HepG2 (cell line): ENCODE results near the gene SCMH1. TPM values are rescaled to one million over a fixed set of nuclear protein-coding genes. Genes with fewer than 3 reads are reported as not detected.

Experiments
- RBM22 ChIP-seq: fragments of 200-400 bp; formaldehyde crosslinking; optimal IDR thresholded peaks from 2 replicates; pipeline ENCODE3; 2017; ENCODE audit warnings: mild to moderate bottlenecking, low read length, moderate library complexity
- SOX6 ChIP-seq, 2 experiments: fragments of 450-650 bp in 1 of 2; sonication (generic) in 1 of 2; formaldehyde crosslinking in 1 of 2; IDR thresholded peaks; 2 replicates each; pipeline versions ENCODE4 v1.4.0 to v1.6.1; 2017 to 2020; ENCODE audit warnings: antibody characterized with exemption in 1 of 2, mild to moderate bottlenecking in 1 of 2, missing genetic modification reagents in 1 of 2
- SP5 ChIP-seq: IDR thresholded peaks from 2 replicates; pipeline ENCODE4 v1.6.1; 2016; ENCODE audit warnings: low read depth, borderline replicate concordance
- ZMAT3 ChIP-seq: sonication (generic); formaldehyde crosslinking; conservative IDR thresholded peaks from 2 replicates; pipeline ENCODE4 v1.7.0; 2021; ENCODE audit warnings: missing genetic modification reagents
- ZMYM2 ChIP-seq: sonication (generic); formaldehyde crosslinking; IDR thresholded peaks from 2 replicates; pipeline ENCODE4 v1.8.0; 2022; ENCODE audit warnings: mild to moderate bottlenecking, missing genetic modification reagents
- ZNF720 ChIP-seq: sonication (generic); formaldehyde crosslinking; IDR thresholded peaks from 2 replicates; pipeline ENCODE4 v1.4.0; 2020; ENCODE audit warnings: missing genetic modification reagents
- polyA plus RNA-seq, 8 experiments: library from polyadenylated mRNA; depleted of rRNA in 3 of 8; stranded (reverse) in 7 of 8; unstranded in 1 of 8; fragments of >200 nt; fragmentation: Illumina TruSeq in 4 of 8; extraction: Trizol in 4 of 8; gene quantifications; 2 replicates each; pipeline versions ENCODE4 v1.2.1 to v1.2.3, GENCODE V29; 2011 to 2016; ENCODE audit warnings: low read depth in 4 of 8, missing spikeins in 1 of 8, mixed read lengths in 1 of 8; ENCODE audit not compliant: insufficient read depth in 1 of 8
- total RNA-seq, 5 experiments: library from RNA; depleted of rRNA; stranded (reverse); fragments of >200 nt; fragmentation: Illumina TruSeq; extraction: Trizol; gene quantifications; 2 replicates each; pipeline ENCODE4 v1.2.3, GENCODE V29; 2016; ENCODE audit warnings: low read depth in 1 of 5
- TF ChIP-seq, protein P1 (sequence below): sonication (generic); formaldehyde crosslinking; IDR thresholded peaks from 2 replicates; pipeline ENCODE4 v1.5.0; 2020; ENCODE audit warnings: mild to moderate bottlenecking, missing genetic modification reagents, borderline replicate concordance
- TF ChIP-seq, protein P2 (sequence below): sonication (generic); formaldehyde crosslinking; IDR thresholded peaks from 2 replicates; pipeline ENCODE4 v1.8.1; 2022; ENCODE audit warnings: low read depth, mild to moderate bottlenecking, missing genetic modification reagents
- TF ChIP-seq, protein P3 (sequence below): sonication (generic); formaldehyde crosslinking; IDR thresholded peaks from 2 replicates; pipeline ENCODE4 v1.4.0; 2020; ENCODE audit warnings: missing genetic modification reagents, borderline replicate concordance
- TF ChIP-seq, protein P4 (sequence below): sonication (generic); formaldehyde crosslinking; IDR thresholded peaks from 2 replicates; pipeline ENCODE4 v1.8.1; 2022; ENCODE audit warnings: mild to moderate bottlenecking, missing genetic modification reagents
- TF ChIP-seq, protein P5 (sequence below): sonication (generic); formaldehyde crosslinking; IDR thresholded peaks from 2 replicates; pipeline ENCODE4 v1.8.0; 2022; ENCODE audit warnings: missing genetic modification reagents, low read depth, mild to moderate bottlenecking, borderline replicate concordance

Gene SCMH1
- total and polyA plus RNA-seq, 2 of the 13 experiments (the other 11 are each of a cell fraction or from before 2014, with no cell fraction given): 41.8 to 52.6 TPM

DNA sequence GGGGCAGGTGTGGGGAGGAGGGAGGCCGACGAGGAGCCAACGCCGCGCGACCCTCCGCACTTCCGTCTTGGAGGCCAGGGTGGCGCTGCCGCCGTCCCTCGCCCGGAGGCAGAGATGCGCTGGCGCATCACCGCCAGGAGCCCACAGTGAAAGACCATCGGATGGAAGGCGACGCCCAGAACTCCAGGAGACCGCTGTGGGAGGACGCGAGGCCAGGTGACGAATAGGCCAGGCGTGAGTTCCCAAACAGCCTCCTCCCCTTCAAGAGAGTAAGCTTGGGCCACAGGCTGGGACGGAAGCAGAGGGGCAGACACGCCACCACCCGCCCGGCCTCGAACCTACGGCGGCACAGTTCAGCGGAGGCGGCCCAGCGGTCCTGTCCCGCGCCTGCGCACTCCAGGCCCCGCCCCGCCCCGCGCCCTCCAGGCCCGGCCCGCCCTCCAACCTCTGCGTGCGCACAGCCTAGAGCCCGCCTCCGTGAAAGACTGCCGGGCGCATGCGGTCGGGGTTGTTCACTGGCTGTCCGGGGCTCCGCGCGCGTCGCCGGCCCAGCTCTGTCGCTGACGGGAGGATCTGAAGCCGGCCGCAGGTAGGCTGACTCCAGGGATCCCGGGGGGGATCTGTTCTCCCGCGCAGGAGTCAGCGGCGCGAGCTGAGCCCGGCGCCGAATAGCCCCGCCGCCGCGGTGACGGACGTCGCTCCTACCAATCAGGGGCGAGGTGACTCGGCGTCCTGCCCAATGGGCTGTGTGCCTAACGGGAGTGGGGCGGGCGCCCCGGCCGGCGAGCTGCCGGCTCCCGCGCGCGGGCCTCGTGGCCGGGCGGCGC is 262.7 kb downstream of the SCMH1 start, which contains the start of gene CTPS1 (continued):
- TF ChIP-seq, protein P1, sequence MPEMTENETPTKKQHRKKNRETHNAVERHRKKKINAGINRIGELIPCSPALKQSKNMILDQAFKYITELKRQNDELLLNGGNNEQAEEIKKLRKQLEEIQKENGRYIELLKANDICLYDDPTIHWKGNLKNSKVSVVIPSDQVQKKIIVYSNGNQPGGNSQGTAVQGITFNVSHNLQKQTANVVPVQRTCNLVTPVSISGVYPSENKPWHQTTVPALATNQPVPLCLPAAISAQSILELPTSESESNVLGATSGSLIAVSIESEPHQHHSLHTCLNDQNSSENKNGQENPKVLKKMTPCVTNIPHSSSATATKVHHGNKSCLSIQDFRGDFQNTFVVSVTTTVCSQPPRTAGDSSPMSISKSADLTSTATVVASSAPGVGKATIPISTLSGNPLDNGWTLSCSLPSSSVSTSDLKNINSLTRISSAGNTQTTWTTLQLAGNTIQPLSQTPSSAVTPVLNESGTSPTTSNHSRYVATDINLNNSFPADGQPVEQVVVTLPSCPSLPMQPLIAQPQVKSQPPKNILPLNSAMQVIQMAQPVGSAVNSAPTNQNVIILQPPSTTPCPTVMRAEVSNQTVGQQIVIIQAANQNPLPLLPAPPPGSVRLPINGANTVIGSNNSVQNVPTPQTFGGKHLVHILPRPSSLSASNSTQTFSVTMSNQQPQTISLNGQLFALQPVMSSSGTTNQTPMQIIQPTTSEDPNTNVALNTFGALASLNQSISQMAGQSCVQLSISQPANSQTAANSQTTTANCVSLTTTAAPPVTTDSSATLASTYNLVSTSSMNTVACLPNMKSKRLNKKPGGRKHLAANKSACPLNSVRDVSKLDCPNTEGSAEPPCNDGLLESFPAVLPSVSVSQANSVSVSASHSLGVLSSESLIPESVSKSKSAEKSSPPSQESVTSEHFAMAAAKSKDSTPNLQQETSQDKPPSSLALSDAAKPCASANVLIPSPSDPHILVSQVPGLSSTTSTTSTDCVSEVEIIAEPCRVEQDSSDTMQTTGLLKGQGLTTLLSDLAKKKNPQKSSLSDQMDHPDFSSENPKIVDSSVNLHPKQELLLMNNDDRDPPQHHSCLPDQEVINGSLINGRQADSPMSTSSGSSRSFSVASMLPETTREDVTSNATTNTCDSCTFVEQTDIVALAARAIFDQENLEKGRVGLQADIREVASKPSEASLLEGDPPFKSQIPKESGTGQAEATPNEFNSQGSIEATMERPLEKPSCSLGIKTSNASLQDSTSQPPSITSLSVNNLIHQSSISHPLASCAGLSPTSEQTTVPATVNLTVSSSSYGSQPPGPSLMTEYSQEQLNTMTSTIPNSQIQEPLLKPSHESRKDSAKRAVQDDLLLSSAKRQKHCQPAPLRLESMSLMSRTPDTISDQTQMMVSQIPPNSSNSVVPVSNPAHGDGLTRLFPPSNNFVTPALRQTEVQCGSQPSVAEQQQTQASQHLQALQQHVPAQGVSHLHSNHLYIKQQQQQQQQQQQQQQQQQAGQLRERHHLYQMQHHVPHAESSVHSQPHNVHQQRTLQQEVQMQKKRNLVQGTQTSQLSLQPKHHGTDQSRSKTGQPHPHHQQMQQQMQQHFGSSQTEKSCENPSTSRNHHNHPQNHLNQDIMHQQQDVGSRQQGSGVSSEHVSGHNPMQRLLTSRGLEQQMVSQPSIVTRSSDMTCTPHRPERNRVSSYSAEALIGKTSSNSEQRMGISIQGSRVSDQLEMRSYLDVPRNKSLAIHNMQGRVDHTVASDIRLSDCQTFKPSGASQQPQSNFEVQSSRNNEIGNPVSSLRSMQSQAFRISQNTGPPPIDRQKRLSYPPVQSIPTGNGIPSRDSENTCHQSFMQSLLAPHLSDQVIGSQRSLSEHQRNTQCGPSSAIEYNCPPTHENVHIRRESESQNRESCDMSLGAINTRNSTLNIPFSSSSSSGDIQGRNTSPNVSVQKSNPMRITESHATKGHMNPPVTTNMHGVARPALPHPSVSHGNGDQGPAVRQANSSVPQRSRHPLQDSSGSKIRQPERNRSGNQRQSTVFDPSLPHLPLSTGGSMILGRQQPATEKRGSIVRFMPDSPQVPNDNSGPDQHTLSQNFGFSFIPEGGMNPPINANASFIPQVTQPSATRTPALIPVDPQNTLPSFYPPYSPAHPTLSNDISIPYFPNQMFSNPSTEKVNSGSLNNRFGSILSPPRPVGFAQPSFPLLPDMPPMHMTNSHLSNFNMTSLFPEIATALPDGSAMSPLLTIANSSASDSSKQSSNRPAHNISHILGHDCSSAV (CRISPR knock-in tag): no peak
- TF ChIP-seq, protein P2, sequence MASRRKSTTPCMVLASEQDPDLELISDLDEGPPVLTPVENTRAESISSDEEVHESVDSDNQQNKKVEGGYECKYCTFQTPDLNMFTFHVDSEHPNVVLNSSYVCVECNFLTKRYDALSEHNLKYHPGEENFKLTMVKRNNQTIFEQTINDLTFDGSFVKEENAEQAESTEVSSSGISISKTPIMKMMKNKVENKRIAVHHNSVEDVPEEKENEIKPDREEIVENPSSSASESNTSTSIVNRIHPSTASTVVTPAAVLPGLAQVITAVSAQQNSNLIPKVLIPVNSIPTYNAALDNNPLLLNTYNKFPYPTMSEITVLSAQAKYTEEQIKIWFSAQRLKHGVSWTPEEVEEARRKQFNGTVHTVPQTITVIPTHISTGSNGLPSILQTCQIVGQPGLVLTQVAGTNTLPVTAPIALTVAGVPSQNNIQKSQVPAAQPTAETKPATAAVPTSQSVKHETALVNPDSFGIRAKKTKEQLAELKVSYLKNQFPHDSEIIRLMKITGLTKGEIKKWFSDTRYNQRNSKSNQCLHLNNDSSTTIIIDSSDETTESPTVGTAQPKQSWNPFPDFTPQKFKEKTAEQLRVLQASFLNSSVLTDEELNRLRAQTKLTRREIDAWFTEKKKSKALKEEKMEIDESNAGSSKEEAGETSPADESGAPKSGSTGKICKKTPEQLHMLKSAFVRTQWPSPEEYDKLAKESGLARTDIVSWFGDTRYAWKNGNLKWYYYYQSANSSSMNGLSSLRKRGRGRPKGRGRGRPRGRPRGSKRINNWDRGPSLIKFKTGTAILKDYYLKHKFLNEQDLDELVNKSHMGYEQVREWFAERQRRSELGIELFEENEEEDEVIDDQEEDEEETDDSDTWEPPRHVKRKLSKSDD (CRISPR knock-in tag): no peak
- TF ChIP-seq ZMAT3 (CRISPR knock-in tag): 0 out of 2 replicates have a peak, but pooled peaks have one; percentile 57
- TF ChIP-seq, protein P3, sequence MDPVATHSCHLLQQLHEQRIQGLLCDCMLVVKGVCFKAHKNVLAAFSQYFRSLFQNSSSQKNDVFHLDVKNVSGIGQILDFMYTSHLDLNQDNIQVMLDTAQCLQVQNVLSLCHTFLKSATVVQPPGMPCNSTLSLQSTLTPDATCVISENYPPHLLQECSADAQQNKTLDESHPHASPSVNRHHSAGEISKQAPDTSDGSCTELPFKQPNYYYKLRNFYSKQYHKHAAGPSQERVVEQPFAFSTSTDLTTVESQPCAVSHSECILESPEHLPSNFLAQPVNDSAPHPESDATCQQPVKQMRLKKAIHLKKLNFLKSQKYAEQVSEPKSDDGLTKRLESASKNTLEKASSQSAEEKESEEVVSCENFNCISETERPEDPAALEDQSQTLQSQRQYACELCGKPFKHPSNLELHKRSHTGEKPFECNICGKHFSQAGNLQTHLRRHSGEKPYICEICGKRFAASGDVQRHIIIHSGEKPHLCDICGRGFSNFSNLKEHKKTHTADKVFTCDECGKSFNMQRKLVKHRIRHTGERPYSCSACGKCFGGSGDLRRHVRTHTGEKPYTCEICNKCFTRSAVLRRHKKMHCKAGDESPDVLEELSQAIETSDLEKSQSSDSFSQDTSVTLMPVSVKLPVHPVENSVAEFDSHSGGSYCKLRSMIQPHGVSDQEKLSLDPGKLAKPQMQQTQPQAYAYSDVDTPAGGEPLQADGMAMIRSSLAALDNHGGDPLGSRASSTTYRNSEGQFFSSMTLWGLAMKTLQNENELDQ (CRISPR knock-in tag): no peak
- TF ChIP-seq RBM22: no peak
- TF ChIP-seq ZNF720 (CRISPR knock-in tag): no peak
- TF ChIP-seq ZMYM2 (CRISPR knock-in tag): peak; percentile 94
- TF ChIP-seq, protein P4, sequence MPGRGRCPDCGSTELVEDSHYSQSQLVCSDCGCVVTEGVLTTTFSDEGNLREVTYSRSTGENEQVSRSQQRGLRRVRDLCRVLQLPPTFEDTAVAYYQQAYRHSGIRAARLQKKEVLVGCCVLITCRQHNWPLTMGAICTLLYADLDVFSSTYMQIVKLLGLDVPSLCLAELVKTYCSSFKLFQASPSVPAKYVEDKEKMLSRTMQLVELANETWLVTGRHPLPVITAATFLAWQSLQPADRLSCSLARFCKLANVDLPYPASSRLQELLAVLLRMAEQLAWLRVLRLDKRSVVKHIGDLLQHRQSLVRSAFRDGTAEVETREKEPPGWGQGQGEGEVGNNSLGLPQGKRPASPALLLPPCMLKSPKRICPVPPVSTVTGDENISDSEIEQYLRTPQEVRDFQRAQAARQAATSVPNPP (CRISPR knock-in tag): peak; percentile 8; the same call in 1 of the 2 replicates
- TF ChIP-seq, protein P5, sequence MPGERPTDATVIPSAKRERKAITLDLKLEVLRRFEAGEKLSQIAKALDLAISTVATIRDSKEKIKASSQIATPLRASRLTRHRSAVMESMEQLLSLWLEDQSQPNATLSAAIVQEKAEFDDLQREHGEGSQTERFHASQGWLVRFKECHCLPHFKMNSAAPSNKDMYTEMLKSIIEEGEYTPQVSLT (CRISPR knock-in tag): no peak
- TF ChIP-seq SOX6 (IDR thresholded peaks at IDR 0.05): no peak
- TF ChIP-seq SOX6 (CRISPR knock-in tag; IDR thresholded peaks at IDR 0.05): peak; percentile 18; the same call in 1 of the 2 replicates
- no peak; the same call in 1 of the 2 replicates for TF ChIP-seq SP5 (CRISPR knock-in tag)
